Measurements from ENCODE around the gene UCKL1. TPM values are rescaled to one million over a fixed set of nuclear protein-coding genes. Genes with fewer than 3 reads are reported as not detected.
"Not testable (repeated sequence)": the region's sequence is repeated elsewhere in the genome, so short reads cannot be mapped to it uniquely, and the experiment has no call there.

Gene UCKL1
- total RNA-seq, 1 donor from 2014 or later = 16.2 TPM

DNA sequence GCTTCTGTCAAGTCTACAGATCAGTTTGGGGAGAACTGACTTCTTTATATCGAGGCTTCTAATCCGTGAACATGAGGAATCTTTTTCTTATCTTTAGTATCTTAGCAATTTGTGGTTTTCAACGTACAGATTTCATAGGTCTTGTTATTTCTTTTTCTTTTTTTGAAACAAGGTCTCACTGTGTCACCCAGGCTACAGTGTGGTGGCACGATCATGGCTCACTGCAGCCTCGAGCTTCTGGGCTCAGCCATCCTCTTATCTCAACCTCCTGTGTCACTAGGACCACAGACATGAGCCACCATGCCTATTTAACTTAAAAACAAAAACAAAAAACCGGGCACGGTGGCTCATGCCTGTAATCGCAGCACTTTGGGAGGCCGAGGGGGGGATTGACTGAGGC lies 32.0 kb downstream of the UCKL1 start:
- TF ChIP-seq, protein P1, sequence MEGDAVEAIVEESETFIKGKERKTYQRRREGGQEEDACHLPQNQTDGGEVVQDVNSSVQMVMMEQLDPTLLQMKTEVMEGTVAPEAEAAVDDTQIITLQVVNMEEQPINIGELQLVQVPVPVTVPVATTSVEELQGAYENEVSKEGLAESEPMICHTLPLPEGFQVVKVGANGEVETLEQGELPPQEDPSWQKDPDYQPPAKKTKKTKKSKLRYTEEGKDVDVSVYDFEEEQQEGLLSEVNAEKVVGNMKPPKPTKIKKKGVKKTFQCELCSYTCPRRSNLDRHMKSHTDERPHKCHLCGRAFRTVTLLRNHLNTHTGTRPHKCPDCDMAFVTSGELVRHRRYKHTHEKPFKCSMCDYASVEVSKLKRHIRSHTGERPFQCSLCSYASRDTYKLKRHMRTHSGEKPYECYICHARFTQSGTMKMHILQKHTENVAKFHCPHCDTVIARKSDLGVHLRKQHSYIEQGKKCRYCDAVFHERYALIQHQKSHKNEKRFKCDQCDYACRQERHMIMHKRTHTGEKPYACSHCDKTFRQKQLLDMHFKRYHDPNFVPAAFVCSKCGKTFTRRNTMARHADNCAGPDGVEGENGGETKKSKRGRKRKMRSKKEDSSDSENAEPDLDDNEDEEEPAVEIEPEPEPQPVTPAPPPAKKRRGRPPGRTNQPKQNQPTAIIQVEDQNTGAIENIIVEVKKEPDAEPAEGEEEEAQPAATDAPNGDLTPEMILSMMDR (conservative IDR thresholded peaks at IDR 0.05; ENCODE audit: low read depth, low read length) = no peak
- DNase-seq (ENCODE audit: low read depth) = no peak
- H3K4me3 ChIP-seq (ENCODE audit: low read depth, low read length) = no peak overlapping the region

DNA sequence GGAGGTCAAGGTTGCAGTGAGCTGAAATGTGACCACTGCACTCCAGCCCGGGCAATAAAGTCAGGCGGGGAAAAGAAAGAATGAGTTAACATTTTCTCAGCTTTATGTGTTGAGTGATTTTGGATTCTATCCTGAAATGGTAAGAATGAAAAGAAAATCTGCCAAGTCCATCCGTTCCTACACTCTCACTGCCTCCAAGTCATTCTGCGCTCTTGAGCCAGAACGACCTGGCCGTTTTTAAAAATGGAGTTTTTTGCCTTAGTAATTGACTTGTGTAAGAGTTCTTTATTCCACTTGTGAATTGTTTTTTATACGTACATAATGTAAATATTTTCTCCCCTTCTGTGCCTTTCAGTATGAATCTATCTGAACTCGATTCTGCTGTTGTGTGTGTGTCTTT lies 32.6 kb downstream of the UCKL1 start:
- H3K4me3 ChIP-seq (ENCODE audit: low read depth, low read length) = no peak overlapping the region
- TF ChIP-seq, protein P1 (conservative IDR thresholded peaks at IDR 0.05; ENCODE audit: low read depth, low read length) = no peak
- DNase-seq (ENCODE audit: low read depth) = no peak

DNA sequence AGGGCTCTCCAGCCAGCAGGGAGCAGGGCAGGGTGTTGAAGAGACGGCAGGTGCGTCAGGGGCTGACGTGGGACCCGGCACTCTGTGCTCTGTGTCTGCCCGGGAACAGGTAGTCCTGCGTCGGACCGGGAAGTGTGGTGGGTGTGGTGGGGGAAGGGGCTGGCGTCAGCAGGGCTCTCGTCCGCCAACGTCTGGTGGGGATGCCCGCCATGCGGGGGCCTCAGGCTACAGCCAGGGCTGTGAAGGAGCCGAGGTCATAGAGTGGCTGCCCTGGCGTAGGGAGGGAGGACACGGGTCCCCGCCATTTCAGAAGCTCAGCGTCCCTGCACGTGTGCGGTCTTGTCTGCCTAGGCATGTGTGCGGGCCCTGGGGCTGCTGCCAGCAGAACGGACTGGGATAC lies 36.0 kb downstream of the UCKL1 start:
- no peak for DNase-seq (ENCODE audit: low read depth)
- H3K4me3 ChIP-seq (ENCODE audit: low read depth, low read length) = no peak overlapping the region
- TF ChIP-seq, protein P1 (conservative IDR thresholded peaks at IDR 0.05; ENCODE audit: low read depth, low read length) = no peak

DNA sequence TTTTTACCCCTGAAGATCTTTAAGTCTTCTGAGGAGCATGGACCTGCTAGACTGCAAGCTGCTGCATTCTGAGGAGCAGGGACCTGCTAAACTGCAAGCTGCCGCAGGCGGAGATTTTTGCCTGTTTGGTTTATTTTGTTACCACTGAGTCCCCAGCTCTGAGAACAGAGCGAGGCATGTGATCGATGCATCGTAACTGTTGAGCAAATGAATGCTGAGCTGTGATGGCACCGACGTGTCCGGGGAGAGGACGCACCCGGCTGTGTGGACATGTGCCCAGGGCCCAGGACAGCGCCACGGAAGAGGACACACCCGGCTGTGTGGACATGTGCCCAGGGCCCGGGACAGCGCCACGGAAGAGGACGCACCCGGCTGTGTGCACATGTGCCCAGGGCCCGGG lies 37.1 kb downstream of the UCKL1 start:
- no peak for DNase-seq (ENCODE audit: low read depth)

DNA sequence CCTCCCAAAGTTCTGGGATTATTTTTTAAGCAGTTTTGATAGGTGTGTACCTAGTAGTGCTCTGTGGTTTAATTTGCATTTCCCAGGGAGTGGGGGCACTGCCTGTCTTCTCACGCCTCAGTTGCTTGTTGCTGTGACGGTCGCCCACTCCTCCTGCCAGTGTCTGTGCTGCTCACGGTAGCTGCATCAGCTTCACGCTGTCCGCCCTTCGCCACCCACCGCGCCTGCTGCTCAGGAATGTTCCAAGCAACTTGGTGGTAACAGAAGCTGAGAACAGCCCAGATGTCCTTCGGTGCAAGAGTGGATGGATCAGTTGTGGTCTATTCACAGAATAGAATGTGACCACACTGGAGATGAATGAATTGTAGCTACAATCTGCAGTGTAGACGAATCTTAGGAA lies 38.4 kb downstream of the UCKL1 start:
- no peak for DNase-seq (ENCODE audit: low read depth)
- TF ChIP-seq, protein P1 (conservative IDR thresholded peaks at IDR 0.05; ENCODE audit: low read depth, low read length) = no peak
- H3K4me3 ChIP-seq (ENCODE audit: low read depth, low read length) = no peak overlapping the region

More for the DNA sequence above, 37.1 kb downstream of the UCKL1 start:
- H3K4me3 ChIP-seq (ENCODE audit: low read depth, low read length) = no peak overlapping the region
- TF ChIP-seq, protein P1 (conservative IDR thresholded peaks at IDR 0.05; ENCODE audit: low read depth, low read length) = no peak

DNA sequence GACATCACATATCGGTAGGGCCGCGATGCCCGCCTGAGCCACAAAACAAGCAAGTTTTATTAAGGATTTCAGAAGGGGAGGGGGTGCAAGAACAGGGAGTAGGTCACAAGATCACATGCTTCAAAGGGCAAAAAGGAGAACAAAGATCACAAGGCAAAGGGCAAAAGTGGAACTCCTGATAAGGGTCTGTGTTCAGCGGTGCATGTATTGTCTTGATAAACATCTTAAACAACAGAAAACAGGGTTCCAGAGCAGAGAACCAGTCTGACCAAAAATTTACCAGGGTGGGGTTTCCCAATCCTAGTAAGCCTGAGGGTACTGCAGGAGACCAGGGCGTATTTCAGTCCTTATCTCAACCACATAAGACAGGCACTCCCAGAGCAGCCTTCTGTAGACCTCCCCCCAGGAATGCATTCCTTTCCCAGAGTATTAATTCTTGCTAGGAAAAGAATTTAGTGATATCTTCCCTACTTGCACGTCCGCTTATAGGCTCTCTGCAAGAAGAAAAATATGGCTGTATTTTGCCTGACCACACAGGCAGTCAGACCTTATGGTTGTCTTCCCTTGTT lies 39.8 kb downstream of the UCKL1 start:
- DNase-seq (ENCODE audit: low read depth); H3K4me3 ChIP-seq (ENCODE audit: low read depth, low read length): not testable (repeated sequence)

DNA sequence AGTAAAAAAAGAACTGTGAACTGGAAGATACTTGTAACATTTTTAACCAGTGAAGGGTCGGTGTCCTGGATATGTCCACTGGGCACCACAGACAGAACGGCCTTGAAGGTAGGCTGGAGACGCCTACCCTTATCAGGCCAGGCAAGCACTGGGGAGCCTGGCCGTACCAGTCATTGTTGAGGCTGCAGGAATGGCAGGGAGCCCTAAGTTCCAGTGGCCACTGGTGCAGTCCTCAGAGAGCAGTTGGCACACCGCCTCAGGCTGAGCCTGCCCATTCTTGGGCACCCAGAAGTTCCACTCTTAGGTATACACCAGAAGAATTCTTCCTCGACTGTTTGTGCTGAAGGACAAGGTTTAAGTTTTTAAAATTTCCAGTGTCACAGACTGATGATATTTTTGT lies 40.7 kb downstream of the UCKL1 start:
- no peak for DNase-seq (ENCODE audit: low read depth)
- TF ChIP-seq, protein P1 (conservative IDR thresholded peaks at IDR 0.05; ENCODE audit: low read depth, low read length) = no peak
- H3K4me3 ChIP-seq (ENCODE audit: low read depth, low read length) = no peak overlapping the region
